ENCODE measurements around the gene ZRANB1.

DNA sequence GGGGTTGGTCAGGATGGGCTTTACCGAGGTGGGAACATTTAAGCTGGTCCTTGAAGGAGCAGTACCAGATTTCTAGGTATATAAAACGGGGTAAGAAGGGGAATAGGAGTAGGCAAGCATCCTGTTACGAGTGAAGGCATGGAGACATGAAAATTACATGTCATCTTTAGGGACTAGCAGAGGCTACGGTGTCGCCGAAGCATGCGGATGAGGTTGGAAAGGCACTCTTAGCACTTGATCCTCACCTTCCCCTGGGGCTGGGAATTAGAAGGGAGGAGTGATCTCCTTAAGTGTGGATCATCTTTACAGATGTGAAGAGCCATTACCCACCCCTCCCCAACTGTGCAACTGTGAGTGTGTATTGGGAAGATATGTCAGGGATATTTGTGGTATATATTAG lies 13.8 kb upstream of the ZRANB1 start:
- TF ChIP-seq CTCF (IDR thresholded peaks at IDR 0.05) (no peak), POLR2A (IDR thresholded peaks at IDR 0.05) (no peak)

All from testis (tissue), 2 donors.